HepG2 (cell line): ENCODE data around the gene ACTR1A. TPM values are rescaled to one million over a fixed set of nuclear protein-coding genes. Genes with fewer than 3 reads are reported as not detected.

Experiments
- ATAC-seq: fragments of 200-7000 bp; cut with Tn5 transposase; 3 replicates; pipeline ENCODE4 v1.9.1; 2020; ENCODE audit warnings: mild to moderate bottlenecking, moderate library complexity
- BruUV-seq: library from RNA; stranded (reverse); fragments of 400-500 nt; replicated peaks from 2 replicates; lab custom pipeline; 2021; lab: Mats Ljungman, UMichigan
- CTCF ChIA-PET: fragments of 300-600 bp; formaldehyde crosslinking; extraction: SDS; loops from one replicate; lab custom pipeline; 2021; ENCODE audit warnings: low total read pairs, inconsistent platforms, low intra/inter-chr PET ratio; lab: Yijun Ruan, JAX
- POLR2A ChIA-PET: fragments of 350-600 bp; sonication (Branson Sonifier 250); formaldehyde crosslinking; loops from one replicate; lab custom pipeline; 2020; ENCODE audit warnings: antibody characterized with exemption, inconsistent platforms; lab: Yijun Ruan, JAX
- DNase-seq: peaks from one replicate; pipeline ENCODE4 v3.0.0-alpha.2; 2015; ENCODE audit warnings: low spot score
- FAIRE-seq: peaks from 3 replicates; lab custom pipeline; 2011; peaks lifted over from hg19 to GRCh38; lab: Jason Lieb, UNC
- H2AFZ ChIP-seq: one replicate; pipeline ENCODE4 v1.6.1; 2011; ENCODE audit warnings: low read length, inconsistent platforms
- H3K27ac ChIP-seq: fragments of 300-600 bp; 3 replicates; pipeline ENCODE4 v1.8.0; 2011; ENCODE audit warnings: mixed run types, mild to moderate bottlenecking, mixed read lengths, low read length, inconsistent platforms; ENCODE audit not compliant: insufficient read depth; ENCODE audit errors: extremely low read length
- H3K27me3 ChIP-seq, 2 experiments: fragments of 200-600 bp in 1 of 2; 2 replicates in 1 of 2; 3 replicates in 1 of 2; pipeline versions ENCODE4 v1.6.0 to v1.8.0; 2011; ENCODE audit warnings: low read length in 2 of 2, mild to moderate bottlenecking in 2 of 2, moderate library complexity in 2 of 2, inconsistent platforms in 1 of 2; ENCODE audit not compliant: insufficient read depth in 2 of 2, control insufficient read depth in 1 of 2
- H3K36me3 ChIP-seq, 2 experiments: fragments of 200-600 bp in 1 of 2; replicated peaks in 1 of 2; 2 replicates in 1 of 2; 3 replicates in 1 of 2; pipeline versions ENCODE4 v1.5.1 to v1.8.0; 2011; ENCODE audit warnings: low read length in 2 of 2, inconsistent platforms in 1 of 2; ENCODE audit not compliant: insufficient read depth in 2 of 2, control insufficient read depth in 1 of 2
- H3K4me1 ChIP-seq: 2 replicates; pipeline ENCODE4 v1.5.1; 2012; ENCODE audit warnings: low read length, inconsistent platforms; ENCODE audit not compliant: insufficient read depth
- H3K4me2 ChIP-seq: 2 replicates; pipeline ENCODE4 v1.6.0; 2011; ENCODE audit warnings: low read depth, low read length, inconsistent platforms
- H3K4me3 ChIP-seq, 3 experiments: fragments of 200-600 bp in 1 of 3; sonication (generic), shearing (Covaris generic) in 1 of 3; replicated peaks in 1 of 3; 2 replicates each; pipeline ENCODE4 v1.5.1; 2011 to 2016; ENCODE audit warnings: low read length in 3 of 3, inconsistent platforms in 2 of 3, low read depth in 2 of 3, mild to moderate bottlenecking in 2 of 3, control low read depth in 1 of 3, mixed read lengths in 1 of 3; ENCODE audit not compliant: insufficient read depth in 1 of 3
- H3K79me2 ChIP-seq: one replicate; pipeline ENCODE4 v1.6.1; 2011; ENCODE audit warnings: low read length, inconsistent platforms; ENCODE audit not compliant: insufficient read depth
- H3K9ac ChIP-seq: 2 replicates; pipeline ENCODE4 v1.6.0; 2011; ENCODE audit warnings: mild to moderate bottlenecking, low read depth, low read length, inconsistent platforms; ENCODE audit not compliant: insufficient read depth
- H3K9me3 ChIP-seq: 2 replicates; pipeline ENCODE4 v1.5.1; 2012; ENCODE audit warnings: mild to moderate bottlenecking, low read length
- H4K20me1 ChIP-seq: 2 replicates; pipeline ENCODE4 v1.6.0; 2011; ENCODE audit warnings: inconsistent platforms, mild to moderate bottlenecking, low read length, moderate library complexity; ENCODE audit not compliant: insufficient read depth
- CCDC6 ChIP-seq: sonication (generic); formaldehyde crosslinking; IDR thresholded peaks from 2 replicates; pipeline ENCODE4 v1.8.1; 2022; ENCODE audit warnings: mild to moderate bottlenecking, missing genetic modification reagents, moderate library complexity
- ERF ChIP-seq: IDR thresholded peaks from 2 replicates; pipeline ENCODE4 v1.6.1; 2018; ENCODE audit warnings: missing biosample characterization, missing genetic modification reagents
- GABPA ChIP-seq, 2 experiments: IDR thresholded peaks; 2 replicates each; pipeline ENCODE4 v1.6.1; 2011 to 2016; ENCODE audit warnings: low read depth in 2 of 2, low read length in 1 of 2, missing biosample characterization in 1 of 2, missing genetic modification characterization in 1 of 2
- MED13 ChIP-seq: sonication (generic); formaldehyde crosslinking; IDR thresholded peaks from 2 replicates; pipeline ENCODE4 v1.5.0; 2020; ENCODE audit warnings: missing genetic modification reagents
- MYNN ChIP-seq: sonication (generic); formaldehyde crosslinking; IDR thresholded peaks from 2 replicates; pipeline ENCODE4 v1.4.0; 2020; ENCODE audit warnings: mild to moderate bottlenecking, low read depth, missing genetic modification reagents
- SALL2 ChIP-seq: sonication (generic); formaldehyde crosslinking; IDR thresholded peaks from 2 replicates; pipeline ENCODE4 v1.8.1; 2023; ENCODE audit warnings: mild to moderate bottlenecking, missing genetic modification reagents, inconsistent platforms
- ZMAT3 ChIP-seq: sonication (generic); formaldehyde crosslinking; conservative IDR thresholded peaks from 2 replicates; pipeline ENCODE4 v1.7.0; 2021; ENCODE audit warnings: missing genetic modification reagents
- ZNF143 ChIP-seq: sonication (generic); formaldehyde crosslinking; IDR thresholded peaks from 2 replicates; pipeline ENCODE4 v1.4.0; 2020; ENCODE audit warnings: missing genetic modification reagents
- ZNF17 ChIP-seq: sonication (generic); formaldehyde crosslinking; IDR thresholded peaks from 2 replicates; pipeline ENCODE4 v1.5.0; 2020; ENCODE audit warnings: mild to moderate bottlenecking, missing genetic modification reagents
- ZNF501 ChIP-seq: sonication (generic); formaldehyde crosslinking; IDR thresholded peaks from 2 replicates; pipeline ENCODE4 v1.5.1; 2020; ENCODE audit warnings: mild to moderate bottlenecking, moderate library complexity, missing genetic modification reagents
- ZNF772 ChIP-seq: sonication (generic); formaldehyde crosslinking; IDR thresholded peaks from 2 replicates; pipeline ENCODE4 v1.5.0; 2020; ENCODE audit warnings: mild to moderate bottlenecking, missing genetic modification reagents
- ZSCAN29 ChIP-seq: sonication (generic); formaldehyde crosslinking; conservative IDR thresholded peaks from 2 replicates; pipeline ENCODE4 v1.4.0; 2020; ENCODE audit warnings: mild to moderate bottlenecking, missing genetic modification reagents
- WGBS: methylation state at CpG from one replicate; pipeline ENCODE4 v1.1.6; 2017; ENCODE audit warnings: low lambda C conversion rate; 5-methylcytosine and 5-hydroxymethylcytosine counted together
- in situ Hi-C: cut with HindIII; loops from 2 replicates; pipeline ENCODE4 v1.10.0; 2017; ENCODE audit warnings: low pct_unique_long_range_greater_than_20kb; ENCODE audit not compliant: extremely low pct_ligation_motif_present
- intact Hi-C: fragments of 100-400 bp; cut with micrococcal nuclease; formaldehyde crosslinking; loops from one replicate; pipeline ENCODE4 v1.10.0; 2022; ENCODE audit not compliant: unreplicated experiment
- polyA plus RNA-seq, 8 experiments: library from polyadenylated mRNA; depleted of rRNA in 3 of 8; stranded (reverse) in 7 of 8; unstranded in 1 of 8; fragments of >200 nt; fragmentation: Illumina TruSeq in 4 of 8; extraction: Trizol in 4 of 8; gene quantifications; 2 replicates each; pipeline versions ENCODE4 v1.2.1 to v1.2.3, GENCODE V29; 2011 to 2016; ENCODE audit warnings: low read depth in 4 of 8, missing spikeins in 1 of 8, mixed read lengths in 1 of 8; ENCODE audit not compliant: insufficient read depth in 1 of 8
- total RNA-seq, 5 experiments: library from RNA; depleted of rRNA; stranded (reverse); fragments of >200 nt; fragmentation: Illumina TruSeq; extraction: Trizol; gene quantifications; 2 replicates each; pipeline ENCODE4 v1.2.3, GENCODE V29; 2016; ENCODE audit warnings: low read depth in 1 of 5
- TF ChIP-seq, protein P1 (sequence below): sonication (generic); formaldehyde crosslinking; IDR thresholded peaks from 2 replicates; pipeline ENCODE4 v1.5.0; 2020; ENCODE audit warnings: missing genetic modification reagents
- TF ChIP-seq, protein P2 (sequence below): sonication (generic); formaldehyde crosslinking; IDR thresholded peaks from 2 replicates; pipeline ENCODE4 v1.5.0; 2020; ENCODE audit warnings: missing genetic modification reagents, mild to moderate bottlenecking, borderline replicate concordance
- TF ChIP-seq, protein P3 (sequence below): sonication (generic); formaldehyde crosslinking; IDR thresholded peaks from 2 replicates; pipeline ENCODE4 v1.5.1; 2020; ENCODE audit warnings: mild to moderate bottlenecking, missing genetic modification reagents, borderline replicate concordance

ACTR1A gene
- total and polyA plus RNA-seq, 2 of the 13 experiments (the other 11 are each of a cell fraction or from before 2014, with no cell fraction given) = 59.6 to 62.8 TPM

DNA sequence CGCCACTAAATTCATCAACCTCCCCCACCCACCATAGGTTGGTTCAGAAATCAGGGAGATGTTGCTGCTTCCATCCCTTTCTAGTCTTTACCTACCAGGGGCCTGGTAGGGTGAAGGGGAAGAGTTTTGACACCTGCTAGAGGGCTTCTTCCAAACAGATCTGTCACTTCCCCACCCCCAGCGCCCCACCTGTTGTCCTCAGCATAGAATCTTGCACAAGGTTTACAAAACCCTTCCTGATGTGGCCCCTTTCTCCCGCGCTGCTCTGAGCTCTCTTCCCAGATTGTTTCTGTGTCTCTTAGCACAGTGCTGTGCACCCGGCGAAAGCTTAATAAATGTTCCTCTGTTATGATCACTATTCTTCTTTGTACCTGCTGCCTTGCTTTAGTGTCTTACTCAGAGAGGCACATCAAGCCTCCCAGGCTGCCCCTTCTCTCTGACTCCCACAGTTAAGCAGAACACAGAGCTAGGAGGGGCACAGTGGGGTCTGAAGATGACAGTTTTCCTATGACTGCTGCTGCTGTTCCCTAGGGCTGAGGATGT lies 39.9 kb downstream of the ACTR1A start:
- Histone ChIP-seq H3K9me3 (no peaks in the 10 kb centered on the region), H3K4me1 (peaks cover 58% of the 10 kb centered on the region), H3K4me2 (peak overlapping the region; percentile 96), H3K79me2 (no peaks in the 10 kb centered on the region), H3K27ac (peak overlapping the region; percentile 62), H3K9ac (0 out of 2 replicates have a peak overlapping the region, but pooled peaks have one; percentile 8), H2AFZ (no peak overlapping the region), H4K20me1 (no peaks in the 10 kb centered on the region), H3K4me3 (peak overlapping the region; percentile 60 to 74 (median 64)), H3K27me3 (no peaks in the 10 kb centered on the region), H3K36me3 (no peaks in the 10 kb centered on the region)
- intact Hi-C loops = loop anchor here (2.0 kb wide), 1 partner anchor 42 kb away; the partner anchor contains the start of gene FBXL15
- 8% methylated on average over 6 of the region's 6 CpGs for WGBS
- FAIRE-seq = no peak
- no TSS peak for BruUV-seq
- peak; percentile 30 for ATAC-seq
- in situ Hi-C loops = loop anchor here (5.0 kb wide), 1 partner anchor 40 kb away; the partner anchor contains the start of gene FBXL15
- no peak for DNase-seq
- ChIA-PET CTCF (interaction anchor here (1.3 kb wide), 1 partner anchor 16 kb away, joined by 3 read pairs; no protein-coding TSS in a partner anchor), POLR2A (interaction anchor here (1.3 to 4.6 kb wide), 7 partner anchors 11 to 41 kb away, joined by 3 to 73 read pairs (median 11); partner anchors contain the start of genes ACTR1A, C10orf95, CUEDC2 and FBXL15)
- TF ChIP-seq ERF (CRISPR knock-in tag) = 0 out of 2 replicates have a peak, but pooled peaks have one; percentile 11
- TF ChIP-seq, protein P1, sequence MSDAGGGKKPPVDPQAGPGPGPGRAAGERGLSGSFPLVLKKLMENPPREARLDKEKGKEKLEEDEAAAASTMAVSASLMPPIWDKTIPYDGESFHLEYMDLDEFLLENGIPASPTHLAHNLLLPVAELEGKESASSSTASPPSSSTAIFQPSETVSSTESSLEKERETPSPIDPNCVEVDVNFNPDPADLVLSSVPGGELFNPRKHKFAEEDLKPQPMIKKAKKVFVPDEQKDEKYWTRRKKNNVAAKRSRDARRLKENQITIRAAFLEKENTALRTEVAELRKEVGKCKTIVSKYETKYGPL (CRISPR knock-in tag) = no peak
- TF ChIP-seq MYNN (CRISPR knock-in tag) = no peak
- TF ChIP-seq, protein P2, sequence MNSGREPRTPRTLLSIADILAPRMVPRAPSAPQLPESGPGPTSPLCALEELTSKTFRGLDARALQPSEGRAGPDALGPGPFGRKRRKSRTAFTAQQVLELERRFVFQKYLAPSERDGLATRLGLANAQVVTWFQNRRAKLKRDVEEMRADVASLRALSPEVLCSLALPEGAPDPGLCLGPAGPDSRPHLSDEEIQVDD (CRISPR knock-in tag) = no peak
- 0 out of 2 replicates have a peak, but pooled peaks have one; percentile 54 for TF ChIP-seq CCDC6 (CRISPR knock-in tag)
- no peak for TF ChIP-seq ZSCAN29 (CRISPR knock-in tag)
- no peak for TF ChIP-seq ZNF17
- no peak for TF ChIP-seq GABPA (IDR thresholded peaks at IDR 0.05; ENCODE audit: low read depth, low read length)
- no peak for TF ChIP-seq GABPA (CRISPR knock-in tag; IDR thresholded peaks at IDR 0.05; ENCODE audit: low read depth)
- TF ChIP-seq ZNF501 (CRISPR knock-in tag) = no peak
- no peak for TF ChIP-seq ZMAT3 (CRISPR knock-in tag)
- no peak for TF ChIP-seq ZNF143 (CRISPR knock-in tag)
- TF ChIP-seq MED13 = no peak
- no peak for TF ChIP-seq SALL2 (CRISPR knock-in tag)
- no peak for TF ChIP-seq ZNF772
- TF ChIP-seq, protein P3, sequence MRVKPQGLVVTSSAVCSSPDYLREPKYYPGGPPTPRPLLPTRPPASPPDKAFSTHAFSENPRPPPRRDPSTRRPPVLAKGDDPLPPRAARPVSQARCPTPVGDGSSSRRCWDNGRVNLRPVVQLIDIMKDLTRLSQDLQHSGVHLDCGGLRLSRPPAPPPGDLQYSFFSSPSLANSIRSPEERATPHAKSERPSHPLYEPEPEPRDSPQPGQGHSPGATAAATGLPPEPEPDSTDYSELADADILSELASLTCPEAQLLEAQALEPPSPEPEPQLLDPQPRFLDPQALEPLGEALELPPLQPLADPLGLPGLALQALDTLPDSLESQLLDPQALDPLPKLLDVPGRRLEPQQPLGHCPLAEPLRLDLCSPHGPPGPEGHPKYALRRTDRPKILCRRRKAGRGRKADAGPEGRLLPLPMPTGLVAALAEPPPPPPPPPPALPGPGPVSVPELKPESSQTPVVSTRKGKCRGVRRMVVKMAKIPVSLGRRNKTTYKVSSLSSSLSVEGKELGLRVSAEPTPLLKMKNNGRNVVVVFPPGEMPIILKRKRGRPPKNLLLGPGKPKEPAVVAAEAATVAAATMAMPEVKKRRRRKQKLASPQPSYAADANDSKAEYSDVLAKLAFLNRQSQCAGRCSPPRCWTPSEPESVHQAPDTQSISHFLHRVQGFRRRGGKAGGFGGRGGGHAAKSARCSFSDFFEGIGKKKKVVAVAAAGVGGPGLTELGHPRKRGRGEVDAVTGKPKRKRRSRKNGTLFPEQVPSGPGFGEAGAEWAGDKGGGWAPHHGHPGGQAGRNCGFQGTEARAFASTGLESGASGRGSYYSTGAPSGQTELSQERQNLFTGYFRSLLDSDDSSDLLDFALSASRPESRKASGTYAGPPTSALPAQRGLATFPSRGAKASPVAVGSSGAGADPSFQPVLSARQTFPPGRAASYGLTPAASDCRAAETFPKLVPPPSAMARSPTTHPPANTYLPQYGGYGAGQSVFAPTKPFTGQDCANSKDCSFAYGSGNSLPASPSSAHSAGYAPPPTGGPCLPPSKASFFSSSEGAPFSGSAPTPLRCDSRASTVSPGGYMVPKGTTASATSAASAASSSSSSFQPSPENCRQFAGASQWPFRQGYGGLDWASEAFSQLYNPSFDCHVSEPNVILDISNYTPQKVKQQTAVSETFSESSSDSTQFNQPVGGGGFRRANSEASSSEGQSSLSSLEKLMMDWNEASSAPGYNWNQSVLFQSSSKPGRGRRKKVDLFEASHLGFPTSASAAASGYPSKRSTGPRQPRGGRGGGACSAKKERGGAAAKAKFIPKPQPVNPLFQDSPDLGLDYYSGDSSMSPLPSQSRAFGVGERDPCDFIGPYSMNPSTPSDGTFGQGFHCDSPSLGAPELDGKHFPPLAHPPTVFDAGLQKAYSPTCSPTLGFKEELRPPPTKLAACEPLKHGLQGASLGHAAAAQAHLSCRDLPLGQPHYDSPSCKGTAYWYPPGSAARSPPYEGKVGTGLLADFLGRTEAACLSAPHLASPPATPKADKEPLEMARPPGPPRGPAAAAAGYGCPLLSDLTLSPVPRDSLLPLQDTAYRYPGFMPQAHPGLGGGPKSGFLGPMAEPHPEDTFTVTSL (CRISPR knock-in tag) = peak; percentile 5; the same call in 1 of the 2 replicates
